A549 treated with AZD9567 at 1 μM for 4 hours (cell line): ENCODE measurements around the gene ST6GALNAC3. TPM values are rescaled to one million over a fixed set of nuclear protein-coding genes. Genes with fewer than 3 reads are reported as not detected.

Experiments used
- total RNA-seq: library from RNA; stranded (reverse); fragments of 200-300 nt; extraction: Qiagen RNA extraction; gene quantifications from 5 replicates; pipeline ENCODE4 v1.2.3, GENCODE V29; 2022; ENCODE audit not compliant: insufficient read depth

The ST6GALNAC3 gene
- total RNA-seq = 0.22 to 0.81 TPM (median 0.43 TPM) in 4 of 5 replicates, not detected in the other

DNA sequence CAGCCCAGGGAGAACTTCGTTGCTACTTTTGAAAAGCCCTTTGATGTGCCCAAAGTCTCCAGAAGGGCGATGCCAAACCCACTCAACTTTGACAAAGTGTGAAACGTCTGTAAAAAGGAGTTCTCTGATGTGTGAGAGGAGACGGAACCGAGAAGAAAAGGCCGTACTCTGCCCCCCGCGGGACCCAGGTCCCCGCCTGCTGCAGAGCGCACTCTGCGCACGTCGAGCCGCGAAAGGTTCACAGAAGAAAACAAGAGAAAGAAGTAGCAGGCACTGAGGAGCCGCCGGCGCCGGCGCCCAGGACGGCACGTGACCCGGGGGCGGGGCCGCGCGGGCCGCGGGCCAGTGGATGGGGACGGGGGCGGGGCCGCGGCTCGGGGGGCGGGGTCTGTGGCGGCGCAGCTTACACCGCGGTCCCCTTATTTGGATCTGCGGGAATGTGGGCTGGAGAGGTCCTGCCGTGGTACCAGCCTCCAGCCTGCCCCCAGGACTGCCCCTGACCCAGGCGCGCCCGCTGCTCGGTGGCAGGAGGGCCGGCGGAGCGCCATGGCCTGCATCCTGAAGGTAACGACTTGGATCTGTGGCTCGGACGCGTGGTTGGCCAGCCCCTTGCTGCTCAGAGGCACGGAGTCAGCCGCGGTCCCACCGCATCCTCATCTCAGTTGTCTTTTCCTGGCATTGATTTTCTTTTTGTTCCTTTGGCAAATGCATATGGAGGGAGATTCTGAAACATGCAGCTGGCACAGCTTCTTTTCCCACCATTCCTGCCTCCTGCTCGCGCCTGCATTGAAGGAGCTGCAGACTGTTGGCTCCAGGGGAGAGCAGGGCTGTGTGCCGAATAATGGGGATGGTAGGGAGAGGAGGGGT lies at the start of gene ST6GALNAC3:
Gene ST6GALNAC3, plus strand, starts transcription at position 426 of the 867 bp plus-strand sequence.

Other genes with a start within 250 kb of the ST6GALNAC3 start
- not detected in 5 replicates for gene ASB17, start 142.3 kb upstream of the ST6GALNAC3 start, total RNA-seq